HEK293 (cell line): ENCODE measurements around the gene PIP4K2A.
A peak's percentile ranks its signal among the peaks of the same experiment; 100 is the strongest.

ENCODE experiments used
- GLI4 ChIP-seq: fragments of 450-650 bp; formaldehyde crosslinking; IDR thresholded peaks from 2 replicates; pipeline ENCODE4 v1.5.1; 2016; ENCODE audit warnings: missing biosample characterization, missing genetic modification characterization
- GLIS1 ChIP-seq: fragments of 450-650 bp; formaldehyde crosslinking; IDR thresholded peaks from 2 replicates; pipeline ENCODE4 v1.5.1; 2016; ENCODE audit warnings: missing biosample characterization, missing genetic modification characterization
- KLF1 ChIP-seq: fragments of 450-650 bp; formaldehyde crosslinking; IDR thresholded peaks from 2 replicates; pipeline ENCODE4 v1.5.1; 2016; ENCODE audit warnings: missing biosample characterization, missing genetic modification characterization
- SP2 ChIP-seq: fragments of 450-650 bp; formaldehyde crosslinking; IDR thresholded peaks from 2 replicates; pipeline ENCODE4 v1.5.1; 2016; ENCODE audit warnings: missing biosample characterization, missing genetic modification characterization
- YY1 ChIP-seq: fragments of 450-650 bp; formaldehyde crosslinking; IDR thresholded peaks from 2 replicates; pipeline ENCODE4 v1.5.1; 2018; ENCODE audit warnings: missing biosample characterization, missing genetic modification characterization
- ZBTB11 ChIP-seq: fragments of 450-650 bp; formaldehyde crosslinking; conservative IDR thresholded peaks from 2 replicates; pipeline ENCODE4 v1.5.1; 2016; ENCODE audit warnings: low read depth, missing biosample characterization, missing genetic modification characterization
- ZNF157 ChIP-seq: fragments of 450-650 bp; formaldehyde crosslinking; IDR thresholded peaks from 2 replicates; pipeline ENCODE4 v1.5.1; 2016; ENCODE audit warnings: missing biosample characterization, missing genetic modification characterization
- ZNF202 ChIP-seq: fragments of 450-650 bp; formaldehyde crosslinking; IDR thresholded peaks from 2 replicates; pipeline ENCODE4 v1.5.1; 2016; ENCODE audit warnings: missing biosample characterization, missing genetic modification characterization, borderline replicate concordance
- ZNF239 ChIP-seq: fragments of 450-650 bp; formaldehyde crosslinking; IDR thresholded peaks from 2 replicates; pipeline ENCODE4 v1.5.1; 2016; ENCODE audit warnings: missing biosample characterization, missing genetic modification characterization
- ZNF302 ChIP-seq: fragments of 450-650 bp; formaldehyde crosslinking; IDR thresholded peaks from 2 replicates; pipeline ENCODE4 v1.5.1; 2016; ENCODE audit warnings: missing biosample characterization, missing genetic modification characterization, low read depth
- ZNF660 ChIP-seq: fragments of 450-650 bp; IDR thresholded peaks from 2 replicates; pipeline ENCODE4 v1.5.1; 2018; ENCODE audit warnings: missing biosample characterization, mild to moderate bottlenecking, missing genetic modification characterization
- ZNF747 ChIP-seq: fragments of 450-650 bp; formaldehyde crosslinking; IDR thresholded peaks from 2 replicates; pipeline ENCODE4 v1.5.1; 2016; ENCODE audit warnings: missing biosample characterization, missing genetic modification characterization
- ZNF830 ChIP-seq: fragments of 450-650 bp; IDR thresholded peaks from 2 replicates; pipeline ENCODE4 v1.5.0; 2018; ENCODE audit warnings: missing biosample characterization, missing genetic modification characterization, low read depth, mild to moderate bottlenecking, moderate library complexity
- TF ChIP-seq, protein P1 (sequence below): fragments of 450-650 bp; formaldehyde crosslinking; conservative IDR thresholded peaks from 2 replicates; pipeline ENCODE4 v1.5.1; 2016; ENCODE audit warnings: low read depth, missing biosample characterization, missing genetic modification characterization
- TF ChIP-seq, protein P2 (sequence below): fragments of 450-650 bp; formaldehyde crosslinking; IDR thresholded peaks from 2 replicates; pipeline ENCODE4 v1.5.1; 2016; ENCODE audit warnings: missing biosample characterization, missing genetic modification characterization
- TF ChIP-seq, protein P3 (sequence below): fragments of 450-650 bp; formaldehyde crosslinking; IDR thresholded peaks from 2 replicates; pipeline ENCODE4 v1.5.1; 2016; ENCODE audit warnings: missing biosample characterization, missing genetic modification characterization
- TF ChIP-seq, protein P4 (sequence below): fragments of 450-650 bp; formaldehyde crosslinking; IDR thresholded peaks from 2 replicates; pipeline ENCODE4 v1.5.1; 2017; ENCODE audit warnings: missing biosample characterization, mild to moderate bottlenecking, missing genetic modification characterization, moderate library complexity
- TF ChIP-seq, protein P5 (sequence below): fragments of 450-650 bp; formaldehyde crosslinking; IDR thresholded peaks from 2 replicates; pipeline ENCODE4 v1.5.1; 2017; ENCODE audit warnings: missing biosample characterization, missing genetic modification characterization
- TF ChIP-seq, protein P6 (sequence below): IDR thresholded peaks from 2 replicates; pipeline ENCODE4 v1.6.1; 2011; ENCODE audit warnings: mild to moderate bottlenecking, low read depth, low read length, borderline replicate concordance
- TF ChIP-seq, protein P7 (sequence below): fragments of 450-650 bp; formaldehyde crosslinking; IDR thresholded peaks from 2 replicates; pipeline ENCODE4 v1.5.1; 2016; ENCODE audit warnings: missing biosample characterization, missing genetic modification characterization

PIP4K2A gene

GRCh38 chr10:22599636-22600228 lies 114.6 kb downstream of the PIP4K2A start (continued):
- TF ChIP-seq, protein P1, sequence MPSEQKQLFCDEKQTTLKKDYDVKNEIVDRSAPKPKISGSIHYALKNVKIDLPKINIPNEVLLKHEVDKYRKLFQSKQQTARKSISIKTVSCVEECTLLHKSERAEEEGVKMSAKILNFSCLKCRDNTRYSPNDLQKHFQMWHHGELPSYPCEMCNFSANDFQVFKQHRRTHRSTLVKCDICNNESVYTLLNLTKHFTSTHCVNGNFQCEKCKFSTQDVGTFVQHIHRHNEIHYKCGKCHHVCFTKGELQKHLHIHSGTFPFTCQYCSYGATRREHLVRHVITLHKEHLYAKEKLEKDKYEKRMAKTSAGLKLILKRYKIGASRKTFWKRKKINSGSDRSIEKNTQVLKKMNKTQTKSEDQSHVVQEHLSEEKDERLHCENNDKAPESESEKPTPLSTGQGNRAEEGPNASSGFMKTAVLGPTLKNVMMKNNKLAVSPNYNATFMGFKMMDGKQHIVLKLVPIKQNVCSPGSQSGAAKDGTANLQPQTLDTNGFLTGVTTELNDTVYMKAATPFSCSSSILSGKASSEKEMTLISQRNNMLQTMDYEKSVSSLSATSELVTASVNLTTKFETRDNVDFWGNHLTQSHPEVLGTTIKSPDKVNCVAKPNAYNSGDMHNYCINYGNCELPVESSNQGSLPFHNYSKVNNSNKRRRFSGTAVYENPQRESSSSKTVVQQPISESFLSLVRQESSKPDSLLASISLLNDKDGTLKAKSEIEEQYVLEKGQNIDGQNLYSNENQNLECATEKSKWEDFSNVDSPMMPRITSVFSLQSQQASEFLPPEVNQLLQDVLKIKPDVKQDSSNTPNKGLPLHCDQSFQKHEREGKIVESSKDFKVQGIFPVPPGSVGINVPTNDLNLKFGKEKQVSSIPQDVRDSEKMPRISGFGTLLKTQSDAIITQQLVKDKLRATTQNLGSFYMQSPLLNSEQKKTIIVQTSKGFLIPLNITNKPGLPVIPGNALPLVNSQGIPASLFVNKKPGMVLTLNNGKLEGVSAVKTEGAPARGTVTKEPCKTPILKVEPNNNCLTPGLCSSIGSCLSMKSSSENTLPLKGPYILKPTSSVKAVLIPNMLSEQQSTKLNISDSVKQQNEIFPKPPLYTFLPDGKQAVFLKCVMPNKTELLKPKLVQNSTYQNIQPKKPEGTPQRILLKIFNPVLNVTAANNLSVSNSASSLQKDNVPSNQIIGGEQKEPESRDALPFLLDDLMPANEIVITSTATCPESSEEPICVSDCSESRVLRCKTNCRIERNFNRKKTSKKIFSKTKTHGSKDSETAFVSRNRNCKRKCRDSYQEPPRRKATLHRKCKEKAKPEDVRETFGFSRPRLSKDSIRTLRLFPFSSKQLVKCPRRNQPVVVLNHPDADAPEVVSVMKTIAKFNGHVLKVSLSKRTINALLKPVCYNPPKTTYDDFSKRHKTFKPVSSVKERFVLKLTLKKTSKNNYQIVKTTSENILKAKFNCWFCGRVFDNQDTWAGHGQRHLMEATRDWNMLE = no peak; the same call in 1 of the 2 replicates
- TF ChIP-seq, protein P2, sequence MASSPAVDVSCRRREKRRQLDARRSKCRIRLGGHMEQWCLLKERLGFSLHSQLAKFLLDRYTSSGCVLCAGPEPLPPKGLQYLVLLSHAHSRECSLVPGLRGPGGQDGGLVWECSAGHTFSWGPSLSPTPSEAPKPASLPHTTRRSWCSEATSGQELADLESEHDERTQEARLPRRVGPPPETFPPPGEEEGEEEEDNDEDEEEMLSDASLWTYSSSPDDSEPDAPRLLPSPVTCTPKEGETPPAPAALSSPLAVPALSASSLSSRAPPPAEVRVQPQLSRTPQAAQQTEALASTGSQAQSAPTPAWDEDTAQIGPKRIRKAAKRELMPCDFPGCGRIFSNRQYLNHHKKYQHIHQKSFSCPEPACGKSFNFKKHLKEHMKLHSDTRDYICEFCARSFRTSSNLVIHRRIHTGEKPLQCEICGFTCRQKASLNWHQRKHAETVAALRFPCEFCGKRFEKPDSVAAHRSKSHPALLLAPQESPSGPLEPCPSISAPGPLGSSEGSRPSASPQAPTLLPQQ = no peak
- TF ChIP-seq ZNF202 (no peak), ZNF157 (tag by site-specific recombination) (no peak), GLI4 (tag by site-specific recombination) (no peak), KLF1 (tag by site-specific recombination) (no peak), YY1 (tag by site-specific recombination) (no peak), ZNF747 (tag by site-specific recombination) (no peak), ZNF660 (tag by site-specific recombination) (no peak), SP2 (tag by site-specific recombination) (no peak), ZNF830 (tag by site-specific recombination) (no peak), ZNF239 (tag by site-specific recombination) (no peak), ZNF302 (tag by site-specific recombination) (no peak), GLIS1 (peak; percentile 43), ZBTB11 (tag by site-specific recombination) (no peak)
- TF ChIP-seq, protein P3, sequence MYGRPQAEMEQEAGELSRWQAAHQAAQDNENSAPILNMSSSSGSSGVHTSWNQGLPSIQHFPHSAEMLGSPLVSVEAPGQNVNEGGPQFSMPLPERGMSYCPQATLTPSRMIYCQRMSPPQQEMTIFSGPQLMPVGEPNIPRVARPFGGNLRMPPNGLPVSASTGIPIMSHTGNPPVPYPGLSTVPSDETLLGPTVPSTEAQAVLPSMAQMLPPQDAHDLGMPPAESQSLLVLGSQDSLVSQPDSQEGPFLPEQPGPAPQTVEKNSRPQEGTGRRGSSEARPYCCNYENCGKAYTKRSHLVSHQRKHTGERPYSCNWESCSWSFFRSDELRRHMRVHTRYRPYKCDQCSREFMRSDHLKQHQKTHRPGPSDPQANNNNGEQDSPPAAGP (tag by site-specific recombination) = no peak
- TF ChIP-seq, protein P4, sequence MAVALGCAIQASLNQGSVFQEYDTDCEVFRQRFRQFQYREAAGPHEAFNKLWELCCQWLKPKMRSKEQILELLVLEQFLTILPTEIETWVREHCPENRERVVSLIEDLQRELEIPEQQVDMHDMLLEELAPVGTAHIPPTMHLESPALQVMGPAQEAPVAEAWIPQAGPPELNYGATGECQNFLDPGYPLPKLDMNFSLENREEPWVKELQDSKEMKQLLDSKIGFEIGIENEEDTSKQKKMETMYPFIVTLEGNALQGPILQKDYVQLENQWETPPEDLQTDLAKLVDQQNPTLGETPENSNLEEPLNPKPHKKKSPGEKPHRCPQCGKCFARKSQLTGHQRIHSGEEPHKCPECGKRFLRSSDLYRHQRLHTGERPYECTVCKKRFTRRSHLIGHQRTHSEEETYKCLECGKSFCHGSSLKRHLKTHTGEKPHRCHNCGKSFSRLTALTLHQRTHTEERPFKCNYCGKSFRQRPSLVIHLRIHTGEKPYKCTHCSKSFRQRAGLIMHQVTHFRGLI (tag by site-specific recombination) = no peak; the same call in 1 of the 2 replicates
- TF ChIP-seq, protein P5, sequence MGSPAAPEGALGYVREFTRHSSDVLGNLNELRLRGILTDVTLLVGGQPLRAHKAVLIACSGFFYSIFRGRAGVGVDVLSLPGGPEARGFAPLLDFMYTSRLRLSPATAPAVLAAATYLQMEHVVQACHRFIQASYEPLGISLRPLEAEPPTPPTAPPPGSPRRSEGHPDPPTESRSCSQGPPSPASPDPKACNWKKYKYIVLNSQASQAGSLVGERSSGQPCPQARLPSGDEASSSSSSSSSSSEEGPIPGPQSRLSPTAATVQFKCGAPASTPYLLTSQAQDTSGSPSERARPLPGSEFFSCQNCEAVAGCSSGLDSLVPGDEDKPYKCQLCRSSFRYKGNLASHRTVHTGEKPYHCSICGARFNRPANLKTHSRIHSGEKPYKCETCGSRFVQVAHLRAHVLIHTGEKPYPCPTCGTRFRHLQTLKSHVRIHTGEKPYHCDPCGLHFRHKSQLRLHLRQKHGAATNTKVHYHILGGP (tag by site-specific recombination) = peak; percentile 44; the same call in 1 of the 2 replicates
- TF ChIP-seq, protein P6, sequence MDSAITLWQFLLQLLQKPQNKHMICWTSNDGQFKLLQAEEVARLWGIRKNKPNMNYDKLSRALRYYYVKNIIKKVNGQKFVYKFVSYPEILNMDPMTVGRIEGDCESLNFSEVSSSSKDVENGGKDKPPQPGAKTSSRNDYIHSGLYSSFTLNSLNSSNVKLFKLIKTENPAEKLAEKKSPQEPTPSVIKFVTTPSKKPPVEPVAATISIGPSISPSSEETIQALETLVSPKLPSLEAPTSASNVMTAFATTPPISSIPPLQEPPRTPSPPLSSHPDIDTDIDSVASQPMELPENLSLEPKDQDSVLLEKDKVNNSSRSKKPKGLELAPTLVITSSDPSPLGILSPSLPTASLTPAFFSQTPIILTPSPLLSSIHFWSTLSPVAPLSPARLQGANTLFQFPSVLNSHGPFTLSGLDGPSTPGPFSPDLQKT = no peak
- TF ChIP-seq, protein P7, sequence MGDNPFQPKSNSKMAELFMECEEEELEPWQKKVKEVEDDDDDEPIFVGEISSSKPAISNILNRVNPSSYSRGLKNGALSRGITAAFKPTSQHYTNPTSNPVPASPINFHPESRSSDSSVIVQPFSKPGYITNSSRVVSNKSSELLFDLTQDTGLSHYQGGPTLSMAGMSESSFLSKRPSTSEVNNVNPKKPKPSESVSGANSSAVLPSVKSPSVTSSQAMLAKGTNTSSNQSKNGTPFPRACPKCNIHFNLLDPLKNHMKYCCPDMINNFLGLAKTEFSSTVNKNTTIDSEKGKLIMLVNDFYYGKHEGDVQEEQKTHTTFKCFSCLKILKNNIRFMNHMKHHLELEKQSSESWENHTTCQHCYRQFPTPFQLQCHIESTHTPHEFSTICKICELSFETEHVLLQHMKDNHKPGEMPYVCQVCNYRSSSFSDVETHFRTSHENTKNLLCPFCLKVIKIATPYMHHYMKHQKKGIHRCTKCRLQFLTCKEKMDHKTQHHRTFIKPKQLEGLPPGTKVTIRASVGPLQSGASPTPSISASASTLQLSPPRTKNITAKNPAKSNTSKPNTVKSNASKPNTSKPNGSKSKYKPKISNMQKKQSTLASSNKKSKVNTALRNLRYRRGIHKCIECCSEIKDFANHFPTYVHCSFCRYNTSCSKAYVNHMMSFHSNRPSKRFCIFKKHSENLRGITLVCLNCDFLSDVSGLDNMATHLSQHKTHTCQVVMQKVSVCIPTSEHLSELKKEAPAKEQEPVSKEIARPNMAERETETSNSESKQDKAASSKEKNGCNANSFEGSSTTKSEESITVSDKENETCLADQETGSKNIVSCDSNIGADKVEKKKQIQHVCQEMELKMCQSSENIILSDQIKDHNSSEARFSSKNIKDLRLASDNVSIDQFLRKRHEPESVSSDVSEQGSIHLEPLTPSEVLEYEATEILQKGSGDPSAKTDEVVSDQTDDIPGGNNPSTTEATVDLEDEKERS (tag by site-specific recombination) = no peak
